GM15510 (cell line): ENCODE measurements around the gene STK32B.

ENCODE experiments used
- POLR2A ChIP-seq: IDR thresholded peaks from 3 replicates; pipeline ENCODE4 v1.6.1; 2011; ENCODE audit warnings: borderline replicate concordance; ENCODE audit not compliant: insufficient read length; ENCODE audit errors: extremely low read depth

STK32B gene

DNA sequence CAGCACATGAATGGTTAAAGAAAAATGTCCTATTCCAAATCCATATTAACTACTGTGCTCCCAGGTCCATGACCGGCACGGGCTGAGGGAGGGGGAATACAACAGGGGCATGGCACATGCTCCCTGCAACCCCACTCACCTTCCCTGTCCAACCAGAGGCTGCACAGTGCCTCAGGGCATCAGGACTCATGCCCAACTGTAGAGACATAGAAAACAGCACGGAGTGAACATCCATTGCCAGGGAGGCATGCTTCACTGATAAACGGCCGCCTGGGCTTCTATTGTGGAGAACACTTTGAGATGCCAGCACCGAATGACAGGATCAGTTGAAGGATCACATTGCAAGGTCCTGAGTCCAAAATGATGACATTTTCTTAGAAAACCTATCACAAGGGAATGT is 140.6 kb downstream of the STK32B start:
- no peak for TF ChIP-seq POLR2A

DNA sequence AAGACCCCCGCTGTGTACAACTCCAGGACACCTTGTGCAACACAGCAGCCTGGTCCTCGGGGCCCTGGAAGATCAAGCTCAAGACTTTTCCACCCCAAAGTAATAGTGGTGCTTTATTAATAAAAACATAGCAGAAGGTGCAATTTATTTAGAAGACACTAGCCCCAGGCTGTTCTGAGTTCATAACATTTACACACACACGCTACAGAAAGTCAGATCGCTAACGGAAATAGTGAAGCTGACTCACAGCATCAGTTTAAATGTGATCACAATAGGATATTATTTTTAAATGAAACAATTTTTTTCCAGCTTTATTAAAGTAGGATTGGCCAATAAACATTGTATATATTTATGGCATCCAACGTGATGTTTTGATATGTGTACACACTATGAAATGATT is 141.0 kb downstream of the STK32B start:
- TF ChIP-seq POLR2A = no peak

DNA sequence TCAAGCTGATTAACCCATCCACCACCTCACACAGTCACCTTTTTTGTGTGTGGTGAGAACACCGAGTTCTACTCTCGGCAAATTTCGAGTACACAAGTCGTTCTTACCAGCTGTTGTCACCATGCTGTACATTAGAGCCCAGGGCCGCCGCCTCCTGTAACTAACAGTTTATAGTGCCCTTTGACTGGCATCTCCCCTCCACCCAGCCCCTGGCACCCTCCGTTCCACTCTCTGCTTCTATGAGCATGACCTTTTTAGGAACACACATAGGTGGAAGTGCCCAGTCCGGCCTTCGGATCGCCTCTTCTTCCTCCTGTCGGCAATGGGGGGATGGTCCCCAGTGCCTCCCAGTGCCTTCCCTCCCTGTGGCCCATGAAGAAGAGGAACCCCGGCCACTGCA is 141.4 kb downstream of the STK32B start:
- no peak for TF ChIP-seq POLR2A

DNA sequence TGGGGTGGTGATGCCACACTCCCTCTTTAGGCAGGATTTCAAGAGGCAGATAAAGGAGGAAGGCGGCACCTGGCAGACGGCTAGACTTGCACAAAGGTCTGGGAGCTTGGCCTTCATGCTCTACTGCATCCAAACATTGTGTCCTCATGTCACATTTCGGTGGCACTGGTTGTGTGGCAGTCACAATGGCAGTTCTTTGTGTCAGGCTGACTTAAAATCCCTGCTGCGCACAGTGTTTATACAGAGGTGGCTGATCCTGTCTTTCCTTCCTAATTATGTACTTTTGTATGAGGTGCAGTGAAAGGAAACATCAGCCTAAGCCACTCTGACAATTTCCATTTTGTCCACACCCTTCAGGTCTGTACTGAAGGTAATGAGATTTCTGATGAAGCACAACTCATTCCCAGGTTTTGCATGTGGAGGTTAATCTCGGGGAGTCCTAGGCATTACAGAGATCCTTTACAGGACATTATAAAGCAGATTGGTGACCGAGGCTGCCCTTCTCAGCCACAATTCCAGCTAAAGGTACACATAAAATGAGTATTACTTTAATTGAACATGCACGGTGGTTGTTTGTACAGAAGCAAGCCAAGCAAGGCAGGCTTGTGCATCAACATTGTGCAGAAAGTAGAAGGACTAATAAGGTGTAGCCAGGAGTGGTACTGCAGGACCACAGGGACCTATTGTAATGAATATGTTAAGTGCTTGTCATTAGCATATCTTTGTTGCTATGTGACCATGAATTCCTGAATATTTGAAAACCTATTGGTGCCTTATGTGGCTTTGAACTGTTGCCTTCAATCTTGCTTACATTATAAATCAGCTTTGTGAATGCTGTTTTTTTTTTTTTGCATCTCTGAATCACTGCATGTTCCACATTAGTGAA is 147.6 kb downstream of the STK32B start:
- no peak for TF ChIP-seq POLR2A

DNA sequence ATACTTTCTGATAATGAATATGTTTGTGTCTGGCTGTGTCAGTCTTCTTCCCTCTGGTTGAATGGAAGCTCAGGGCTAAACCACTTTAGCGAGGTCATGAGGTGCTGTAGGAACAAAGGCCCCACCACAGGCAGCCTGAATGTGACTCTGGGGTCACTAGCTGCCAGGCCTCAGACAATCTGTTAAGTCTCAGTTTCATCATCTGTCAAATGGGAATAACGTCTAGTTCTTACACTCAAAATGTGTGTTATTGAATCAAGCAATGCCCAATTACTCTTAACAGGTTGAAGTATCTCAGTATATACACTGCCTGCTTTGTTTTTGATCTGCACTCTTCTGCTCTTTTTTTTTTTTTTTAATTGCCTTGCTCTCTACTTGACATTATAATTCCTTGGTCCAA is 148.6 kb downstream of the STK32B start:
- no peak for TF ChIP-seq POLR2A

DNA sequence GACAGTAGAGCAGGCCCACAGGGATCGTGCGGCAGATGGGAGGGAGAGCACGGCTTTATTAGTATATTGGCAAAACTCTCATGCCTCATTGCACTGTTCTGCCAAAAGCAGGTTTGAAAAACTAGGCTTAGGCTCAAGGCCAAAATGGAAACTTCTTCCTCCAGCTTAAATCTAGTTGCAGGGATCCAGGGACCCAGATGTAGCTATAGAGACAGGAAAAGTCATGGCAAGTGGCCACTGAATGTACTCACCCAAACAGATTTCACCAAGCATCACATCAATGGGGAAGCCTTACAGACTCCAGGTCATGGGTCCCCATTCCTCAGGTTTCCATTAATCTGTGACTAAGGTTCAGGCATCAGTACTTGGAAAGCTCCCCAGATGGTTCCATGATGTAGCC is 149.2 kb downstream of the STK32B start:
- no peak for TF ChIP-seq POLR2A

DNA sequence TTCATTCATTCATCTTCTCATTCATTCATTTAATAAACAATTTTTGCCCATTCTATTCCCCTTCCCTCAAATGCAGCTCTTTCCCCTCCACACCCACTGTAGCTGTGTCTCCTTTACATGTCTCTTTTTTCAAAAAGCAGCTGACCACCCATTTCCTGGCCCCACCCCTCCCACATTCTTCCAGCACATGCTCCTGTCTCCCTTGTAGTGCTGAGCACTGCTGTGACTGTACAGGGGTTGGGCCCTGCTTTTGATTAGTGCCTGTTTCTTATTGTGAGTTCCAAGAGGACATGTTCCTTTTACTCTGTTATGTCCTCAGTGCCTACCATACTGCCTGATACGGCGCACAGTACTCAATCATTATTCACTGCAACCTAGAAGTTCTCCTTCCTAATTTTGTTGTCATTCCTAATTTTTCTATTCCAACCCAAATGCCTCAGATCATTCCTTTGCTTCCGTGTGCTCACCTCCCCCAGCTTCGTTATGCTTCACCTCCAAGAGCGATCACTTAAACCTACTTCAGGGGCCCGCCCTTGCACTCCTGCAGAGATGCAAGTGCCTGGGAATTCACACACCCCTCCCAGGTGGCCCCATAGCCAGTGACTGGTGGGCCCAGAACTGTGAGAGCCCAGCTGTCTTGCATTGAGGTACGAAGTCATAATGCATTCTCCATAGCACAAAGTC is 152.2 kb downstream of the STK32B start:
- no peak for TF ChIP-seq POLR2A

DNA sequence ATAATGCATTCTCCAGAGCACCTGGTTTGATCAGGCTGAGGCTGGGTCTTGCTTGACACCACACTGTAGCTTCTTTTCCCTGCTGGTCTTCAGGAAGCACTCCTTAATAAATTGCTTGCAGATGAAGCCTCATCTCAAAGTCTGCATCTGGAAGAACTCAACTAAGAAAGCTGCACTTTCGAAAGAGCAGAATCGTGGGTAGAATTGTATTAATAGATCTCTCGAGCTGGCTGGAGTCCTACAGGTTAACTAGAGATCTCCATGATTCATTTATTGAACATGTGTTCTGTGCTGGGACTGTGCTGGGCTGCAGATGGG is 152.7 kb downstream of the STK32B start:
- TF ChIP-seq POLR2A = no peak

DNA sequence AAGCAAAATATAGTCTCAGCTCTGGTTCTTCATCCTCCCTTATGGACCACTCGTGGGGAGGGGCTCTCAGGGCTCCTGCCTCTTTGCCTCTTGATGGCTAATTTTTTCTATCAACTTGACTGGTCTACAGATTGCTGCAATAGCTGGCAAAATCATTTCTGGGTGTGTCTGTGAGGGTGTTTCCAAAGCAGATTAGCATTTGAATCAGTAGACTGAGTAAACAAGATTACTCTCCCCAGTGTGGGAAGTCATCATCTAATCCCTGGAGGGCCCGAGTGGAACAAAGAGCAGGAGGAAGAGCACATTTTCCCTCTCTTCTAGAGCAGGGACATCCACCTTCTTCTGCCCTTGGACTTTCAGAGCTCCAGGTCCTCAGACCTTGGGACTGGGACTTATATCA is 153.5 kb downstream of the STK32B start:
- no peak for TF ChIP-seq POLR2A

DNA sequence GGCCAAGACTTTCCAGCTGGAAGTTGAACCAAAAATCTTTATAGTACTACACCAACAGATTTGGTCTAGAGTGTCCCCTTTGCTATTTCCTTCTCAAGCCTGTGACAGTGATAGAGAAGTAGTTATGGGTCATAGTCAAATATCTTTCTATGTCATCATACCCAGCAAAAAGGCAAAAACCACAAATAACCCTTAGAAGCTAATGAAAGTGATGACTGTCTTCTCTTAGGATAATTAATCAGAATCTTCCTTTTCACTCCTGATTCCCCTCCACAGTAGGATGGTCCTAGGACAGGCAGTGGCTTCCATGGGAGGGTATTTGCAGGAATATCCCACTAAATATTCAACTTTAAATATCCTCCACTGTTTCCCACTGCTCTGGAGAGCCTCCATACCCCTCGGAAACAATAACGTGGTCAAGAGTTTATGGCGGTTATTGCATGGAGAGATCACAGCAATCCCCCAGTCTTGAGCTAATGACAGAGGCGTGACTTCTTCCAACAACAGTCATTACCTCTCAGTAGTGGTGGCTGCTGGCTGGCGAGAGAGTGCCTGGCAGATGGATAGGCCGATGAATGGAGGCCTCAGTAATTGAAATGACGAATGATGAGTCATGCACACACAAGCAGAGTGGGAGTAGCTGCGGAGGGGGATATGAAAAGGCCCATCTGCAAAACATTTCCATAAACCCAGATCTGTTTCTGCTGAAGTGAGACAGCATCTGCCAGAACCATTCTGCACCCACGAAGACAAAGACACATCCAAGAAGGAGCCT is 154.9 kb downstream of the STK32B start:
- TF ChIP-seq POLR2A = no peak

DNA sequence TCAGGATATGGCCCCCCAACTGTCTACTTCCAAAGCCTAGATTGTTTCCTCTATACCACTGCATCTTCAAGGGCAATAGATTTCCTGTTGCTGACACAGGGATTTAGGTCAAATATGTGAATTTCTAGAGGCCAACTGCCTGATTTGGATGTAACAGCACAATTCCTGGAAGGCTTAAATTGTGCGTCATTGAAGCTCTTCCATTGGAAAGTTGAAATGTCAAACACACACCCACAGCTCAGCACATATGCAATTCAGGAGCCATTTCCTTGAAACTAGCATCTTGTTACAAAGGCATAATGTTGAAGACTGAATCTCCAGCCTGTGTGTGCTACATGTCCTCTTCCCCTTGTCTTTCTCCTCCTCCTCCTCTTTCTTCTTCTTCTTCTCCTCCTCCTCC is 158.6 kb downstream of the STK32B start:
- no peak for TF ChIP-seq POLR2A

DNA sequence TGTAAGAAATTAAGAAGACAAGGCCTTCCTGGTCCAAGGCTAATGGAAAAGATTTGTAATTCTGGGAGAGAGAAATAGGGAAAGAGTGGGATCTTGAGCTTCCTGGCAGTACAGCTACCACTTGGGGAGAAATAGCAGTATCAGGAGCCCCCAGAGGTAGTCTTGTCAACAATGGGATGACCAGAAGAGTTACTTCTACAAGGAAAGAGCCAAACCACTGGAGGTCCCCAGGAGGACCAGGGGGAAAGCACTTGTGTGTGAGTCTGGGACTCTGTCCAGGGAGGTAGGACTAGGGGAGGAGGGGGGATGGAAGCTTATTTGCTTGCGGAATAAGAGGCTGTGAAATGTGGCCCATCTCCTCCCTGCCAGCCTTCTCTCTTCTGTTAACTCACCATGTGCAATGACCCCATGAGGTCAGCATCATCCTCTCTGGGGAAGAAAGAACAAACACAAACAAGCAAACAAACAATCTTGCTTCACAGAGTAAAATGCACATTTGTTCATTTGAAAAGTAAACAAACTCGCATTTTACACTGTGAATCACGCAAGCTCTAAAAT is 160.1 kb downstream of the STK32B start:
- no peak for TF ChIP-seq POLR2A

DNA sequence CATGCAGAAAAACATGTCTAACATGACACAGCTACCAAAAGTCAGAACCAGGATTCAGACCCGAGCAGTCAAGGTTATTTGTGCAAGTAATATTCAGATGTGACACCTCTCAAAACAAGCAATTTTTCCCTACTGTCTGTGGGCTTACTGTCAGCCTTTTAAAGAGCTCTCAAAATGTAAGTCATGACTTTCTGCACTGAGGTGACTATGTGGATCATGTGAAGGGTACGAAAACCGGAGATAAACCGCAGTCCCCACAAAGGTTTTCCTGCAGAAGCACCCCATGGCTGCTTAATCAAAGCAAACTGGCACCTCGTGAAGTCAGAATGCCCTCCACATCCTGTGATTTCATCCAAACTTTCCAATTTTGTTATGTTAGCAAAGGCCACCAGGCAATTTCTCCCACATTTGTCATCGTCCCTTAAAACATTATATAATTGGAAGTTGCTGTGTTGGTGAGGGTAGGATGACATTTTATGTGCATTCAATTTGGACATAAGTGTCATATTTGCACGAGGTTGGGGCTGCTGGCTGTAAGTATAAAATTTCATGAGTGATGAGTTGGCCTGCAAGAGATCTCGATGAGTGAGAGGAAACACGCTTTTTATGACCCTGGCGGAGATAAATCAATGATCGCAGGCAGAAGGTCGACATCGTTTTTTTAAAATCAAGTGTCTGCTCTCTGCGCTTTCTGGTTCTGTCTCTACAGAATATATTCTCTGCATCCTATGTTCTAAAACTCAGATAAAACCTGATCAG is 161.2 kb downstream of the STK32B start:
- no peak for TF ChIP-seq POLR2A

DNA sequence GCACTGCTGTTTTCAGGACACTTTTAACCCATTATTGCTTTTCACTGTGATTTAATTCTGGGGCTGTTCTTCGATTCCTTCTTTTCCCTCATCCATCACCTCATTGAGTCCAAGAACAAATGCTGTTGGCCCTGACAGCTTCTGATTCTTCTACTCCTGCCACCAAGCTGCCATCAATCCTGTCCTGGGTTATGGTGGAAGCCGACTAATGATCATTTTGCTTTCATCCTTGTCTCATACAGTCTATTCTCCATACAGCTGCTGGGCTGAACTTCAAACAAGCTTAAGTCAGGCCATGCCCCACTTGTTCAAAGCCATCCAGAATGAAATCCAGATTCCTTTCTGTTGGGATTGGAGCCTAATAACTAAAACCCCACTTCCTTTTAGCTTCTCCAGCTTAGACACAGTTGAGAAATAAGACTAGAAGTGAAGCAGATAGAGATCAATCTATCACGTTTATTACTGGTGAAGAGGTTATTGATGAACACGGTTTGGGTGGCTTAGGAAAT is 161.9 kb downstream of the STK32B start:
- TF ChIP-seq POLR2A = no peak
